Measurements from ENCODE around the gene CALD1.

Gene CALD1

DNA sequence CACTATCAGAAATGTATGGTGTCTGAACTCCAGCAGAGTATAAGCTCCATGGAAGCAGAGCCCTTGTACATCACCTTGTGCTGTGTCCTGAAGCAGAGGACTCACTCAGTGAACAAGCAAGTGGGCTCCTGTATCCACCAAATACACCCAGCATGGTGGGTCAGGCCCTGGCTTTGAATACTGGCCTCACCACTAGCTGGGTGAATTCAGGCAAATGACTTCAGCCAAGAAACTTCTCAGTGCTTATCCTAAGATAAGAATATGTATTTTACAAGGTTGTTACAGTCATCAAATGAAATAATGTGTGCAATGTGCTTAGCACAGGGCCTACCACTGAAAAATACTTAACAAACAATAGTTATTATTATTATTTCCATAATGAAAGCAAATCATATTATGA lies 62.6 kb downstream of the CALD1 start:
- TF ChIP-seq, protein P1, sequence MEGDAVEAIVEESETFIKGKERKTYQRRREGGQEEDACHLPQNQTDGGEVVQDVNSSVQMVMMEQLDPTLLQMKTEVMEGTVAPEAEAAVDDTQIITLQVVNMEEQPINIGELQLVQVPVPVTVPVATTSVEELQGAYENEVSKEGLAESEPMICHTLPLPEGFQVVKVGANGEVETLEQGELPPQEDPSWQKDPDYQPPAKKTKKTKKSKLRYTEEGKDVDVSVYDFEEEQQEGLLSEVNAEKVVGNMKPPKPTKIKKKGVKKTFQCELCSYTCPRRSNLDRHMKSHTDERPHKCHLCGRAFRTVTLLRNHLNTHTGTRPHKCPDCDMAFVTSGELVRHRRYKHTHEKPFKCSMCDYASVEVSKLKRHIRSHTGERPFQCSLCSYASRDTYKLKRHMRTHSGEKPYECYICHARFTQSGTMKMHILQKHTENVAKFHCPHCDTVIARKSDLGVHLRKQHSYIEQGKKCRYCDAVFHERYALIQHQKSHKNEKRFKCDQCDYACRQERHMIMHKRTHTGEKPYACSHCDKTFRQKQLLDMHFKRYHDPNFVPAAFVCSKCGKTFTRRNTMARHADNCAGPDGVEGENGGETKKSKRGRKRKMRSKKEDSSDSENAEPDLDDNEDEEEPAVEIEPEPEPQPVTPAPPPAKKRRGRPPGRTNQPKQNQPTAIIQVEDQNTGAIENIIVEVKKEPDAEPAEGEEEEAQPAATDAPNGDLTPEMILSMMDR (IDR thresholded peaks at IDR 0.05; ENCODE audit: insufficient read depth, missing control alignments) = no peak
- FAIRE-seq (no peak), DNase-seq (ENCODE audit: insufficient read length, low spot score) (no peak)

DNA sequence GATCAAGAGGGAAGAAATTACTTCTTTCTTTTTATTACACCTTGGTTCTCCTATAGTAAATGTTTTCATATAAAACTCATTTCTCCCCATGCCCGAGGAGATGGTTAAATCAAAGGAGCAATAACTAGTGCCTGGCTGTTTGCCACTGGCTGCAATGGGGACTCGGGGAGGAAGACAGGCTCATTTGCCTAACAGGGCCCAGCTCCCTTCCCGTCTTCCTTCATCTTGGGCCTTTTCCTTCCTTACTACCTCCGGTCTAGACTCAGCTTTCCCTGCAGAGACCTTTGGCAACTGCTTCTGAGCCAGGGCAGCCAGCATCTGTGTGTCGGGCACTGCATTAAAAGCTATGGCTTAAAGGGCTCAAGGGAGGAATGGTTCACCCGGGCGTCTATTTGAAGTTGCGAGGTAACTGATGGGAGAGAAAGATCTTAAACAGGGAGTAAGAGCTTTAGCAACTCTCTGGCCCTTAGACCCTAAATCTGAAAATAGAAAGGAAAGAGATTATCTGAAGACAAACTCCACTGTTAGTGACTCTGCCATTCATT lies 63.5 kb downstream of the CALD1 start:
- TF ChIP-seq, protein P1 (IDR thresholded peaks at IDR 0.05; ENCODE audit: insufficient read depth, missing control alignments) = no peak
- no peak for FAIRE-seq
- DNase-seq (ENCODE audit: insufficient read length, low spot score) = no peak

DNA sequence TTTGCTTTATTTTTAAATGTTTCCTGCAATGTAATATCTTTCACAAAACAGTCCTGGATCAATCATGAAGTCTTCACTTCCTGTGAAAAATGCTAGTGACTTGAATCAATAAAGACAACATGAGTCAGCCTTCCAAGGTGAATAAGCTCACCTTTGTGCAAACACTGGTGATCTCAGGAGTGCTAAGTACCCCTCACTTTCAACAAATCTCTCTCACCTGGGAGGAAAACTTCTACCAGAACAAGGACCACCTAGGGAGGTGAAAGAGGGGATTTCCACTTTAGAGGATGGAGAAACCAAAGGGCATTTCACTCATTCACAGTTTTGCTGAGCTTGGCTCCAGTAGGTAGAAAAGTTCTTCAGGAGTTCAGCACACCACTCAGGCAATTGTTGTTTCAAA lies 64.8 kb downstream of the CALD1 start:
- TF ChIP-seq, protein P1 (IDR thresholded peaks at IDR 0.05; ENCODE audit: insufficient read depth, missing control alignments) = no peak
- DNase-seq (ENCODE audit: insufficient read length, low spot score) (no peak), FAIRE-seq (no peak)

DNA sequence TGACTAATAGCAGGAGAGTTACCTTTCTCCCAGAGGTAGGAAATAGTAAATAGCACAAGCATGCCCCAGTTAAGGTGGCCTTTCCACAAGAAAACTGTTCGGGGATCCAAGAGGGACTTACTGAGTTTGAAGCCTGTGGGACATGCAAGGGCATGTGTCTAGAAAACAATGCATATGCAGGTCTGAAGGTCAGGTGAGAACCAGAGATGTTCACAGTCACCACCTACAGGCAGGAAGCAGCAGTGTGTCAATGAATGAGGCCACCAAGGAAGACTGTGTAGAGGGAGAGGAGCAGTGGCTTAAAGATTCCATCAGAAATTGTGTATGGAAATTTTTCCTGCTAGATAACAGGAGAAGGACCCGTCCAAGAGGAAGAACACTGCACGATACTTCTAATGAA lies 66.0 kb downstream of the CALD1 start:
- no peak for FAIRE-seq
- TF ChIP-seq, protein P1 (IDR thresholded peaks at IDR 0.05; ENCODE audit: insufficient read depth, missing control alignments) = peak; percentile 3
- no peak for DNase-seq (ENCODE audit: insufficient read length, low spot score)

DNA sequence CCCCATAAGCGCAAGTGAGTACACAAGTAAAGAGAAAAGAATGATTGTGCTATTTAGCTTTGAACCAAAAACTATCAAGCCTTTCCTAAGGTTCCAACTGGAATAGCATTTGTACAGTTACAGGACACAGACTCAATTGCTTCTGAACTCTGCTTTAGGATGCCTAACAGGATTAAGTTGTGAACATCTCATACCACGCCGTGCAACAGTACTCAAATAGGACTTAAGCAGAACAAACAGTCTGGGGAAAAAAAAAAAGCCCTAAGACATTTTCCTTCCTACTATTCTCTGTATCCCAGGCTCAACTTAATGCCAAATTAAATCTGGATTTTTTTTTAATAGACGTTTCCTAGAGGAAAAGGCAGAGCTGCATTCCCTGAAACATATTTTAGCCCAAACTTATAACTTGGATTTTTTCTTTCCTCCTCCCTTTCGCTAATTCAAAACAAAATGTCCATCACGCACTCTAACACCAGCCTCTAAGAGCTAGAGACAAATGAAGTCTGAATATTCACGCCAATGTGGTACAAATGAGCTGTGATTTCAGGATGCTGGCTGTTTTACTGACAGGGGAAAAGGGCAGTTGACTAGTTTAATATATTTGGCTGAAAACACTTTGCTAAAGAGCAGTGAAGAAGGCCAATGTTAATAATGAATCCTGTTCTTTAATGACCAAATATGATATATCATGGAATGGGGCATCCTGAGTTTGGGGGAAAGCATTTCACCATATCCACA lies 68.6 kb downstream of the CALD1 start:
- no peak for FAIRE-seq
- TF ChIP-seq, protein P1 (IDR thresholded peaks at IDR 0.05; ENCODE audit: insufficient read depth, missing control alignments) = no peak
- DNase-seq (ENCODE audit: insufficient read length, low spot score) = no peak

DNA sequence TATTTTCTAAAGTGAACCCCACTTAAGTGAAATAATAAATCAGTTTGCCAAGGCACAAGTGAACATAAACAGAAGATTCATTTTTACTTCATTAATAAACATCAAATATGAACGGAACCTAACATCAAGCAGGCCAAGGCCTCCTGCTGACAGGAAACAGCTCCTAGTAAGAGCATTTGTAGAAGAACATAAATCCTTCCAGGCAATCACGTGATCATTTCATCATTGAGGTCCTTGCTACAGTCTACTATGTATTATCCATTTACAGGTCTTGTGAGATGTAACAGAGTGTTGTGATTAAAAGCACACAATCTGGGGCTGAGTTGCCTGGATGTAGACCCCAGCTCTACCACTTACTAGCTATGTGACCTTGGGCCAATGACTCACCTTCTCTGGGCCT lies 70.6 kb downstream of the CALD1 start:
- no peak for FAIRE-seq
- DNase-seq (ENCODE audit: insufficient read length, low spot score) = no peak

DNA sequence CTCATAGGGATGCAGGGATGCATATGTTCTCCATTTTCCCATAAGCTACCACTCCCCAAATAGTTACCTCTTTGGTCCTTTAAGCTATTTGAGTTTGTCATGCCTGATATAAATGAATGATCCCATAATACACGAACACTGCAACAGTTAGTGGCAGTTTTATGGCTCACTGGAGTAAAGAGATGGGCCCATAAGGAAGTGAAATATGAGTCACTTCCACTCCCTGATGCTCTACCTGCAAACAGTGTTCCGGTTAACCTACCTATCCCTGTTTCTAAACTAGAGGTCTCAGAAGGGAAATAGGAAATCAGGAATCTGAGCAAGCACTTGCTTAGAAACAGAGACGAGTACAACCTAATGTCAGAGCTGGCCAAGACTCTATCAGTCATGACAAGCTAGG lies 71.7 kb downstream of the CALD1 start:
- FAIRE-seq (no peak), DNase-seq (ENCODE audit: insufficient read length, low spot score) (no peak)

More for the DNA sequence above, 70.6 kb downstream of the CALD1 start:
- TF ChIP-seq, protein P1 (IDR thresholded peaks at IDR 0.05; ENCODE audit: insufficient read depth, missing control alignments) = no peak

More for the DNA sequence above, 71.7 kb downstream of the CALD1 start:
- TF ChIP-seq, protein P1 (IDR thresholded peaks at IDR 0.05; ENCODE audit: insufficient read depth, missing control alignments) = no peak

All from D721Med (cell line).